HepG2 (cell line): ENCODE measurements around the gene EXOC7. TPM values are rescaled to one million over a fixed set of nuclear protein-coding genes. Genes with fewer than 3 reads are reported as not detected.

Experiments used
- ATAC-seq: fragments of 200-7000 bp; cut with Tn5 transposase; 3 replicates; pipeline ENCODE4 v1.9.1; 2020; ENCODE audit warnings: mild to moderate bottlenecking, moderate library complexity
- BruUV-seq: library from RNA; stranded (reverse); fragments of 400-500 nt; replicated peaks from 2 replicates; lab custom pipeline; 2021; lab: Mats Ljungman, UMichigan
- CTCF ChIA-PET: fragments of 300-600 bp; formaldehyde crosslinking; extraction: SDS; loops from one replicate; lab custom pipeline; 2021; ENCODE audit warnings: low total read pairs, inconsistent platforms, low intra/inter-chr PET ratio; lab: Yijun Ruan, JAX
- POLR2A ChIA-PET: fragments of 350-600 bp; sonication (Branson Sonifier 250); formaldehyde crosslinking; loops from one replicate; lab custom pipeline; 2020; ENCODE audit warnings: antibody characterized with exemption, inconsistent platforms; lab: Yijun Ruan, JAX
- DNase-seq: peaks from one replicate; pipeline ENCODE4 v3.0.0-alpha.2; 2015; ENCODE audit warnings: low spot score
- FAIRE-seq: peaks from 3 replicates; lab custom pipeline; 2011; peaks lifted over from hg19 to GRCh38; lab: Jason Lieb, UNC
- H2AFZ ChIP-seq: one replicate; pipeline ENCODE4 v1.6.1; 2011; ENCODE audit warnings: low read length, inconsistent platforms
- H3K27ac ChIP-seq: fragments of 300-600 bp; 3 replicates; pipeline ENCODE4 v1.8.0; 2011; ENCODE audit warnings: mixed run types, mild to moderate bottlenecking, mixed read lengths, low read length, inconsistent platforms; ENCODE audit not compliant: insufficient read depth; ENCODE audit errors: extremely low read length
- H3K27me3 ChIP-seq, 2 experiments: fragments of 200-600 bp in 1 of 2; 2 replicates in 1 of 2; 3 replicates in 1 of 2; pipeline versions ENCODE4 v1.6.0 to v1.8.0; 2011; ENCODE audit warnings: low read length in 2 of 2, mild to moderate bottlenecking in 2 of 2, moderate library complexity in 2 of 2, inconsistent platforms in 1 of 2; ENCODE audit not compliant: insufficient read depth in 2 of 2, control insufficient read depth in 1 of 2
- H3K36me3 ChIP-seq, 2 experiments: fragments of 200-600 bp in 1 of 2; replicated peaks in 1 of 2; 2 replicates in 1 of 2; 3 replicates in 1 of 2; pipeline versions ENCODE4 v1.5.1 to v1.8.0; 2011; ENCODE audit warnings: low read length in 2 of 2, inconsistent platforms in 1 of 2; ENCODE audit not compliant: insufficient read depth in 2 of 2, control insufficient read depth in 1 of 2
- H3K4me1 ChIP-seq: 2 replicates; pipeline ENCODE4 v1.5.1; 2012; ENCODE audit warnings: low read length, inconsistent platforms; ENCODE audit not compliant: insufficient read depth
- H3K4me2 ChIP-seq: 2 replicates; pipeline ENCODE4 v1.6.0; 2011; ENCODE audit warnings: low read depth, low read length, inconsistent platforms
- H3K4me3 ChIP-seq, 3 experiments: fragments of 200-600 bp in 1 of 3; sonication (generic), shearing (Covaris generic) in 1 of 3; replicated peaks in 1 of 3; 2 replicates each; pipeline ENCODE4 v1.5.1; 2011 to 2016; ENCODE audit warnings: low read length in 3 of 3, inconsistent platforms in 2 of 3, low read depth in 2 of 3, mild to moderate bottlenecking in 2 of 3, control low read depth in 1 of 3, mixed read lengths in 1 of 3; ENCODE audit not compliant: insufficient read depth in 1 of 3
- H3K79me2 ChIP-seq: one replicate; pipeline ENCODE4 v1.6.1; 2011; ENCODE audit warnings: low read length, inconsistent platforms; ENCODE audit not compliant: insufficient read depth
- H3K9ac ChIP-seq: 2 replicates; pipeline ENCODE4 v1.6.0; 2011; ENCODE audit warnings: mild to moderate bottlenecking, low read depth, low read length, inconsistent platforms; ENCODE audit not compliant: insufficient read depth
- H3K9me3 ChIP-seq: 2 replicates; pipeline ENCODE4 v1.5.1; 2012; ENCODE audit warnings: mild to moderate bottlenecking, low read length
- H4K20me1 ChIP-seq: 2 replicates; pipeline ENCODE4 v1.6.0; 2011; ENCODE audit warnings: inconsistent platforms, mild to moderate bottlenecking, low read length, moderate library complexity; ENCODE audit not compliant: insufficient read depth
- ESRRA ChIP-seq: sonication (generic); formaldehyde crosslinking; IDR thresholded peaks from 2 replicates; pipeline ENCODE4 v1.5.1; 2020; ENCODE audit warnings: mild to moderate bottlenecking, low read depth, missing genetic modification reagents
- GFI1 ChIP-seq: sonication (generic); formaldehyde crosslinking; IDR thresholded peaks from 2 replicates; pipeline ENCODE4 v1.5.0; 2020; ENCODE audit warnings: missing genetic modification reagents, mild to moderate bottlenecking, borderline replicate concordance
- HOXA3 ChIP-seq: sonication (generic); formaldehyde crosslinking; IDR thresholded peaks from 2 replicates; pipeline ENCODE4 v1.5.0; 2020; ENCODE audit warnings: missing genetic modification reagents
- JUNB ChIP-seq: sonication (generic); formaldehyde crosslinking; IDR thresholded peaks from 2 replicates; pipeline ENCODE4 v1.8.0; 2022; ENCODE audit warnings: missing genetic modification reagents, mild to moderate bottlenecking, borderline replicate concordance
- KLF13 ChIP-seq: sonication (generic); formaldehyde crosslinking; IDR thresholded peaks from 2 replicates; pipeline ENCODE4 v1.4.0; 2020; ENCODE audit warnings: mild to moderate bottlenecking, missing genetic modification reagents
- MLLT10 ChIP-seq: sonication (generic); formaldehyde crosslinking; IDR thresholded peaks from 2 replicates; pipeline ENCODE4 v1.4.0; 2020; ENCODE audit warnings: missing genetic modification reagents
- MTF1 ChIP-seq: sonication (generic); formaldehyde crosslinking; IDR thresholded peaks from 2 replicates; pipeline ENCODE4 v1.5.0; 2020; ENCODE audit warnings: missing genetic modification reagents
- REXO4 ChIP-seq: sonication (generic); formaldehyde crosslinking; IDR thresholded peaks from 2 replicates; pipeline ENCODE4 v1.8.0; 2022; ENCODE audit warnings: missing genetic modification reagents, mild to moderate bottlenecking, borderline replicate concordance
- SMARCC2 ChIP-seq: fragments of 450-650 bp; IDR thresholded peaks from 2 replicates; pipeline ENCODE4 v1.6.1; 2017; ENCODE audit warnings: antibody characterized with exemption, mild to moderate bottlenecking
- ZNF124 ChIP-seq: sonication (generic); formaldehyde crosslinking; IDR thresholded peaks from 2 replicates; pipeline ENCODE4 v1.4.0; 2020; ENCODE audit warnings: missing genetic modification reagents
- ZNF354B ChIP-seq: sonication (generic); formaldehyde crosslinking; IDR thresholded peaks from 2 replicates; pipeline ENCODE4 v1.8.0; 2022; ENCODE audit warnings: mild to moderate bottlenecking, missing genetic modification reagents
- ZNF652 ChIP-seq: IDR thresholded peaks from 2 replicates; pipeline ENCODE4 v1.6.1; 2016; ENCODE audit warnings: low read depth, borderline replicate concordance
- ZNF678 ChIP-seq: sonication (generic); formaldehyde crosslinking; IDR thresholded peaks from 2 replicates; pipeline ENCODE4 v1.4.0; 2020; ENCODE audit warnings: mild to moderate bottlenecking, missing genetic modification reagents
- ZNF737 ChIP-seq: sonication (generic); formaldehyde crosslinking; IDR thresholded peaks from 2 replicates; pipeline ENCODE4 v1.5.0; 2020; ENCODE audit warnings: missing genetic modification reagents, mild to moderate bottlenecking, borderline replicate concordance
- ZNF883 ChIP-seq: sonication (generic); formaldehyde crosslinking; IDR thresholded peaks from 2 replicates; pipeline ENCODE4 v1.5.1; 2020; ENCODE audit warnings: mild to moderate bottlenecking, missing genetic modification reagents; ENCODE audit errors: not compliant biosample characterization
- WGBS: methylation state at CpG from one replicate; pipeline ENCODE4 v1.1.6; 2017; ENCODE audit warnings: low lambda C conversion rate; 5-methylcytosine and 5-hydroxymethylcytosine counted together
- in situ Hi-C: cut with HindIII; loops from 2 replicates; pipeline ENCODE4 v1.10.0; 2017; ENCODE audit warnings: low pct_unique_long_range_greater_than_20kb; ENCODE audit not compliant: extremely low pct_ligation_motif_present
- intact Hi-C: fragments of 100-400 bp; cut with micrococcal nuclease; formaldehyde crosslinking; loops from one replicate; pipeline ENCODE4 v1.10.0; 2022; ENCODE audit not compliant: unreplicated experiment
- polyA plus RNA-seq, 8 experiments: library from polyadenylated mRNA; depleted of rRNA in 3 of 8; stranded (reverse) in 7 of 8; unstranded in 1 of 8; fragments of >200 nt; fragmentation: Illumina TruSeq in 4 of 8; extraction: Trizol in 4 of 8; gene quantifications; 2 replicates each; pipeline versions ENCODE4 v1.2.1 to v1.2.3, GENCODE V29; 2011 to 2016; ENCODE audit warnings: low read depth in 4 of 8, missing spikeins in 1 of 8, mixed read lengths in 1 of 8; ENCODE audit not compliant: insufficient read depth in 1 of 8
- total RNA-seq, 5 experiments: library from RNA; depleted of rRNA; stranded (reverse); fragments of >200 nt; fragmentation: Illumina TruSeq; extraction: Trizol; gene quantifications; 2 replicates each; pipeline ENCODE4 v1.2.3, GENCODE V29; 2016; ENCODE audit warnings: low read depth in 1 of 5
- TF ChIP-seq, protein P1 (sequence below): sonication (generic); formaldehyde crosslinking; IDR thresholded peaks from 2 replicates; pipeline ENCODE4 v1.5.0; 2020; ENCODE audit warnings: mild to moderate bottlenecking, missing genetic modification reagents

EXOC7 gene
- total and polyA plus RNA-seq, 2 of the 13 experiments (the other 11 are each of a cell fraction or from before 2014, with no cell fraction given) = 86.9 to 116 TPM

DNA sequence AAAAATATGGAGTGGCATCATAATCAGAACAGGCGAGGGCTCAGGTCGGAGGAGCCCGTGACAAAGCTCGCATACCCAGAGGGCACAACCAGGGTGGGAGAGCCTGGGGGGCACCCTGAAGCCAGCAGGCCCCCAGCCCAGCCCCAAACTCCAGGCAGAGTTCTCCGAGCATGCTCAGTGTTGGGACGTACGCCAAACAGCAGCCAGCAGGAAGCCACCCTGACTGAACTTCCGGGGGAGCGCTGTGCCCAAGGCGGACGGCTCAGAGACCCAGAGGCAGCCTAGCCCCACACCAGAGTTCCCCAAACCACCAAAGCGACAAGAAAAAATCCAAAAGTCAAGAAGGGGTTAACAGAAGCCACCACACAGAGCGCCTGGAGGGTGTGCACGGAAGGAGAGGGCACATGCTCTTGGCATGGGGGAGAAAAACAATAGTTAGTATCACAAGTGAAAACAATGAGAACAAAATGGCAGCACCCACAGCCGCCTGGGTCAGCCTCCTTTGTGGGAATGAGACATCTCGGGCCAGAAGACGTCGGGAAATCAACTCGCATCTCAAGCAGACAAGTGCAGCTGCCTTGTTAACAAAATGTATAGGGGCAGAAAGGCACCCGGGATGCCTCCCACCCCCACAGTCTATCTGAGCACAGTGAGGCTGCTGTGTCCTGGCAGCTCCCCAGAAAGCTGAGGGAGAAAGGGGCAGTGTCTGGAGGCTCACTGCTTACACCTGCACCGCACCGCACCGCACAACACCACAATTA, 11.9 kb downstream of the EXOC7 start:
- no peak overlapping the region for H2AFZ ChIP-seq
- no peak for DNase-seq
- H3K27me3 ChIP-seq = no peaks in the 10 kb centered on the region
- peaks cover 67 to 91% of the 10 kb centered on the region in 2 experiments for H3K36me3 ChIP-seq
- no TSS peak for BruUV-seq
- POLR2A ChIA-PET = interaction anchor here (0.7 kb wide), 1 partner anchor 12 kb away, joined by 3 read pairs; the partner anchor contains the start of gene ZACN
- H3K9ac ChIP-seq = no peak overlapping the region
- TF ChIP-seq JUNB (CRISPR knock-in tag) = no peak
- no peak for TF ChIP-seq GFI1 (CRISPR knock-in tag)
- 0 out of 2 replicates have a peak, but pooled peaks have one; percentile 15 for TF ChIP-seq ZNF652 (CRISPR knock-in tag)
- TF ChIP-seq, all 625 proteins: peak for 1
- FAIRE-seq (no peak), ATAC-seq (no peak)
- WGBS = 90% methylated on average over 20 of the region's 23 CpGs
- CTCF ChIA-PET = no interaction called here
- Histone ChIP-seq H3K4me2 (no peak overlapping the region), H4K20me1 (no peaks in the 10 kb centered on the region), H3K4me3 (no peak overlapping the region), H3K9me3 (no peaks in the 10 kb centered on the region), H3K27ac (no peak overlapping the region), H3K79me2 (no peaks in the 10 kb centered on the region), H3K4me1 (no peaks in the 10 kb centered on the region)
- intact Hi-C loops = no loop called here
- in situ Hi-C loops = no loop called here

DNA sequence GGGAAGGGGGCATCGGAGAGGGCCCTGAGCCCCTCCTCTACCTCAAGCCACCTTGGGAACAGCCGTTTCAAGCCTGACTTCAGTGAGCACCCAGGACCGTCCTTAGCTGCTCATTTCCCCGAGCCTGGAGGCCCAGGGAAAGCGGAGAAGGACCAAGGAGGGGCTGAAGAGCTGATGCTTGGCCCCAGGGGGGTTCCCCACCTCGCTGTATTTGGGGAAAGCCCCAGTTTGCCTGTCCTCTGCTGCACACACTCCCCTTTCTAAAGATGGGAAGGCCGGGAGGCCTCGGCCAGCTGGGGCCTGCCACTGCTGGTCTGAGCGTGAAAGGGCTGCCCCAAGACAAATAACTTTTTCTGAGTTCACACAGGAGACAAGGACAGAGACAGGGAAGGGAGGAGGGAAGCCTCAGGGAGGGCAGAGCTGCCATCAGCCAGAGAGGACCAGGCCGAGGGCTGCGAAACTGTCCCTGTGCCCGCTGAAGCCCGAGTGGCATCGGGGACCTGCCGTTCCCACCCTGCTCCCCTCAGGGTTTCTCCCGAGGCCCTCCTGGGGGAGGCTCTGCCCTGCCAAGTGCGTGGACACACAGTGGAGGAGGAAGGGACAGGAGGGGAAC, 13.0 kb downstream of the EXOC7 start:
- Histone ChIP-seq H3K9me3 (no peaks in the 10 kb centered on the region), H3K9ac (no peak overlapping the region), H3K79me2 (no peaks in the 10 kb centered on the region), H3K27ac (no peak overlapping the region), H2AFZ (no peak overlapping the region), H3K4me3 (no peak overlapping the region), H3K36me3 (peaks cover 69 to 92% of the 10 kb centered on the region in 2 experiments), H3K27me3 (no peaks in the 10 kb centered on the region), H3K4me2 (no peak overlapping the region), H3K4me1 (no peaks in the 10 kb centered on the region), H4K20me1 (no peaks in the 10 kb centered on the region)
- intact Hi-C loops (no loop called here), in situ Hi-C loops (no loop called here)
- DNase-seq = no peak
- FAIRE-seq = no peak
- 96% methylated on average over 17 of the region's 17 CpGs for WGBS
- no TSS peak for BruUV-seq
- POLR2A ChIA-PET = interaction anchor here (1.5 kb wide), 1 partner anchor 13 kb away, joined by 5 read pairs; the partner anchor contains the start of gene EXOC7
- no peak for ATAC-seq
- CTCF ChIA-PET = no interaction called here
- TF ChIP-seq HOXA3 (CRISPR knock-in tag) (no peak), ESRRA (no peak), ZNF354B (CRISPR knock-in tag) (no peak), ZNF124 (CRISPR knock-in tag) (no peak), MLLT10 (CRISPR knock-in tag) (no peak), ZNF737 (CRISPR knock-in tag) (no peak), ZNF678 (CRISPR knock-in tag) (no peak), ZNF883 (CRISPR knock-in tag) (no peak), SMARCC2 (no peak), REXO4 (no peak), KLF13 (CRISPR knock-in tag) (no peak), MTF1 (CRISPR knock-in tag) (no peak)
- TF ChIP-seq, protein P1, sequence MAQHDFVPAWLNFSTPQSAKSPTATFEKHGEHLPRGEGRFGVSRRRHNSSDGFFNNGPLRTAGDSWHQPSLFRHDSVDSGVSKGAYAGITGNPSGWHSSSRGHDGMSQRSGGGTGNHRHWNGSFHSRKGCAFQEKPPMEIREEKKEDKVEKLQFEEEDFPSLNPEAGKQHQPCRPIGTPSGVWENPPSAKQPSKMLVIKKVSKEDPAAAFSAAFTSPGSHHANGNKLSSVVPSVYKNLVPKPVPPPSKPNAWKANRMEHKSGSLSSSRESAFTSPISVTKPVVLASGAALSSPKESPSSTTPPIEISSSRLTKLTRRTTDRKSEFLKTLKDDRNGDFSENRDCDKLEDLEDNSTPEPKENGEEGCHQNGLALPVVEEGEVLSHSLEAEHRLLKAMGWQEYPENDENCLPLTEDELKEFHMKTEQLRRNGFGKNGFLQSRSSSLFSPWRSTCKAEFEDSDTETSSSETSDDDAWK (CRISPR knock-in tag) = no peak
